Lung (tissue), 12 donors: ENCODE data around the gene TRIM71. TPM values are rescaled to one million over a fixed set of nuclear protein-coding genes. Genes with fewer than 3 reads are reported as not detected.

ENCODE experiments used
- ATAC-seq: fragments of 200-7000 bp; cut with Tn5 transposase; one replicate; pipeline ENCODE4 v1.9.1; 2020; ENCODE audit warnings: moderate number of reproducible peaks; ENCODE audit not compliant: insufficient read depth, low FRiP score
- DNase-seq, 3 donors: peaks; one replicate each; pipeline ENCODE4 v3.0.0-alpha.2; 2013 to 2017
- H3K27ac ChIP-seq, 2 donors: one replicate each; pipeline ENCODE4 v1.5.1; 2013; ENCODE audit warnings: mild to moderate bottlenecking in 2 of 2, moderate library complexity in 2 of 2, control low read depth in 1 of 2, inconsistent platforms in 1 of 2, low read depth in 1 of 2, low read length in 1 of 2
- H3K27me3 ChIP-seq, 3 donors: one replicate each; pipeline ENCODE4 v1.5.1; 2013; ENCODE audit warnings: low read length in 2 of 3; ENCODE audit not compliant: control insufficient read depth in 3 of 3, insufficient read depth in 3 of 3
- H3K36me3 ChIP-seq, 4 donors: one replicate each; pipeline ENCODE4 v1.5.1; 2013; ENCODE audit warnings: low read length in 4 of 4, mild to moderate bottlenecking in 1 of 4, moderate library complexity in 1 of 4; ENCODE audit not compliant: control insufficient read depth in 4 of 4, insufficient read depth in 4 of 4
- H3K4me1 ChIP-seq, 5 donors: one replicate each; pipeline ENCODE4 v1.5.1; 2013; ENCODE audit warnings: low read length in 5 of 5, mild to moderate bottlenecking in 2 of 5, moderate library complexity in 1 of 5; ENCODE audit not compliant: control insufficient read depth in 5 of 5, insufficient read depth in 5 of 5
- H3K4me3 ChIP-seq: one replicate; pipeline ENCODE4 v1.5.1; 2013; ENCODE audit warnings: mild to moderate bottlenecking, control low read depth, moderate library complexity
- H3K9ac ChIP-seq, 2 donors: one replicate each; pipeline ENCODE4 v1.5.1; 2013; ENCODE audit warnings: low read length in 2 of 2, control low read depth in 1 of 2; ENCODE audit not compliant: insufficient read depth in 1 of 2
- H3K9me3 ChIP-seq, 4 donors: one replicate each; pipeline ENCODE4 v1.5.1; 2013; ENCODE audit warnings: low read length in 3 of 4, mild to moderate bottlenecking in 1 of 4, moderate library complexity in 1 of 4; ENCODE audit not compliant: control insufficient read depth in 4 of 4, insufficient read depth in 3 of 4
- WGBS, 2 donors: extraction: QIAGEN DNeasy Blood & Tissue Kit; methylation state at CpG; one replicate each; pipeline ENCODE4 v1.1.7; 2013; 5-methylcytosine and 5-hydroxymethylcytosine counted together
- polyA plus RNA-seq, 2 donors: library from polyadenylated mRNA; stranded (reverse); fragments of 200-250 nt; gene quantifications; one replicate each; pipeline ENCODE4 v1.2.1, GENCODE V29; 2013
- total RNA-seq, 2 donors: library from RNA; depleted of rRNA in 1 of 2; stranded (reverse); fragments of >200 nt in 1 of 2; gene quantifications; one replicate each; pipeline ENCODE4 v1.2.1, GENCODE V29; 2014 to 2021
- TF ChIP-seq, protein P1 (sequence below): IDR thresholded peaks from 2 replicates; pipeline ENCODE4 v1.5.1; 2012; ENCODE audit warnings: mild to moderate bottlenecking; ENCODE audit errors: control extremely low read depth, extremely low read depth
- donor health status: control.
- donor health status: control.
- donor health status: Bipolar disorder and iron deficiency.
- donor health status: healthy.
- donor health status: DM: yes; HTN: yes; CAD: no.

TRIM71 gene
- total and polyA plus RNA-seq, 4 donors: 0.45 to 9.9 (median 2.0) TPM

DNA sequence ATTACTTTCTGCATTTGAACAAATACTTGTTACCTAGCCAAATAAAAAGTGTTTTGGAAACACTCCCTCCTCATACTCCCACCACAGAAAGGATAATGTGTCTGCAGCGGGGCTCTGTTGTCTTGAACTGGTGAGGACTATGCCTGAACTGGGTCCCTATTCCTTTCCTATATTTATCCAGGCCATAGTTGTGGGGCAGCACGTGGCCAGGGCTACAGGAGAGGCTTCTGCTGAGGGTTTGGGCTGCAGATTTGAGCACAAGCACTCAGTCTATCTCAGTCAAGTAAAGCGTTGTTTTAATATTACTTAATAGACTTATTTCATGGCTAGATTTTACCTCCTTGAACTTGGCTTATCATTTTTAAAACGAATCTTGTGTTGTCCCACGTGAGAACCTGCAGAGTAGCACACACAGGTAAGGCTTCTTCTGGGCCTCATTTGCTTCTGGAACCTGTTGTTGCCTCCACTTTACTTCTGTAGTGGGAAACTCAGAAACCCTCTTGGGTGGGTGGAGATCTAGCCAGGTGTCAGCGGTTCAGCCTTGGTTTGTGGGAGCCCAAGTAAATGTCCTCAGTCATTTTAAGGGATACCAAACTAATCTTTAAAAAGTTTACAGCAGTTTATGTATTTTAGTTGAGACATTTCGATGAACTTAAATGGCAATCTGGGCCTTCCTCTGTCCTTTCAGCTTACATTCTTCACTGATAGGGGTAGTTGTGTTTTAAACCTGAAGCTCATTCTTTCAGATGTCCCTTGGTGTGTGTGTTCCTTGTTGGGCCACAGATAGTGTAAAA lies 51.1 kb downstream of the TRIM71 start:
- Histone ChIP-seq H3K27ac (no peak overlapping the region), H3K9me3 (no peaks in the 10 kb centered on the region), H3K36me3 (no peaks in the 10 kb centered on the region), H3K4me3 (no peak overlapping the region), H3K27me3 (no peaks in the 10 kb centered on the region), H3K4me1 (peaks cover 0 to 53% (median 22%) of the 10 kb centered on the region in 5 donors), H3K9ac (no peak overlapping the region)
- DNase-seq: peak in 1 of 3 donors; percentile 33
- ATAC-seq: no peak
- TF ChIP-seq, protein P1, sequence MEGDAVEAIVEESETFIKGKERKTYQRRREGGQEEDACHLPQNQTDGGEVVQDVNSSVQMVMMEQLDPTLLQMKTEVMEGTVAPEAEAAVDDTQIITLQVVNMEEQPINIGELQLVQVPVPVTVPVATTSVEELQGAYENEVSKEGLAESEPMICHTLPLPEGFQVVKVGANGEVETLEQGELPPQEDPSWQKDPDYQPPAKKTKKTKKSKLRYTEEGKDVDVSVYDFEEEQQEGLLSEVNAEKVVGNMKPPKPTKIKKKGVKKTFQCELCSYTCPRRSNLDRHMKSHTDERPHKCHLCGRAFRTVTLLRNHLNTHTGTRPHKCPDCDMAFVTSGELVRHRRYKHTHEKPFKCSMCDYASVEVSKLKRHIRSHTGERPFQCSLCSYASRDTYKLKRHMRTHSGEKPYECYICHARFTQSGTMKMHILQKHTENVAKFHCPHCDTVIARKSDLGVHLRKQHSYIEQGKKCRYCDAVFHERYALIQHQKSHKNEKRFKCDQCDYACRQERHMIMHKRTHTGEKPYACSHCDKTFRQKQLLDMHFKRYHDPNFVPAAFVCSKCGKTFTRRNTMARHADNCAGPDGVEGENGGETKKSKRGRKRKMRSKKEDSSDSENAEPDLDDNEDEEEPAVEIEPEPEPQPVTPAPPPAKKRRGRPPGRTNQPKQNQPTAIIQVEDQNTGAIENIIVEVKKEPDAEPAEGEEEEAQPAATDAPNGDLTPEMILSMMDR: no peak
- 76 to 86% methylated on average over 7 of the region's 7 CpGs for WGBS, 2 donors

DNA sequence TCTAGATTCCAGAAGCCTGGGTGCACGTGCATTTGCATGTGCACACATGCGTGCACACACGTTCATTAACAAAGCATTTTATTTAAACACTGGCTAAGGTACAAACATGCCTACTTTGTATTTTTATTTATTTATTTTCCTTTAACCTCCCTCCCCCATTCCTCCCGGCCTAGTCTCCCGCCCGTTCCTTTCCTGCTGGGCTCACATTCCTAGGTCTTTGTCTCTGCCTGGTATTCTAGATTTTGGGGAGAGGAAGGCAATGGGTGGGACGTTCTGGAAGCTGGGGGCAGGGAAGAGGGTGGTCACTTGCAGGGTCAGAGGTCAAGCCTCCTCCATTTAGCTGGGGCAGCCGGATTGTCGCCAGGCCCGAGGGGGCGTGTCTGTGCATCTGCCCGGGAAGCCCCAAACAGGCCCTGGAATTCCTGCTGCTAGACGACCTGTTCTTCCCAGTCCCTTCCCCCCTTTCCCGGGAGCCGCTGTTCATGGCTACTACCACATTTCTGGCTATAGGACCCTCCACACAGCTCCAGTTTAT lies 51.8 kb downstream of the TRIM71 start:
- H3K27ac ChIP-seq: no peak overlapping the region
- H3K27me3 ChIP-seq: no peaks in the 10 kb centered on the region
- H3K4me1 ChIP-seq: peaks cover 0 to 49% (median 18%) of the 10 kb centered on the region in 5 donors
- no peaks in the 10 kb centered on the region for H3K36me3 ChIP-seq
- no peak for DNase-seq
- no peak for ATAC-seq
- no peaks in the 10 kb centered on the region for H3K9me3 ChIP-seq
- no peak overlapping the region for H3K9ac ChIP-seq
- TF ChIP-seq, protein P1: no peak
- WGBS, 2 donors: 78 to 81% methylated on average over 15 of the region's 15 CpGs
- no peak overlapping the region for H3K4me3 ChIP-seq

DNA sequence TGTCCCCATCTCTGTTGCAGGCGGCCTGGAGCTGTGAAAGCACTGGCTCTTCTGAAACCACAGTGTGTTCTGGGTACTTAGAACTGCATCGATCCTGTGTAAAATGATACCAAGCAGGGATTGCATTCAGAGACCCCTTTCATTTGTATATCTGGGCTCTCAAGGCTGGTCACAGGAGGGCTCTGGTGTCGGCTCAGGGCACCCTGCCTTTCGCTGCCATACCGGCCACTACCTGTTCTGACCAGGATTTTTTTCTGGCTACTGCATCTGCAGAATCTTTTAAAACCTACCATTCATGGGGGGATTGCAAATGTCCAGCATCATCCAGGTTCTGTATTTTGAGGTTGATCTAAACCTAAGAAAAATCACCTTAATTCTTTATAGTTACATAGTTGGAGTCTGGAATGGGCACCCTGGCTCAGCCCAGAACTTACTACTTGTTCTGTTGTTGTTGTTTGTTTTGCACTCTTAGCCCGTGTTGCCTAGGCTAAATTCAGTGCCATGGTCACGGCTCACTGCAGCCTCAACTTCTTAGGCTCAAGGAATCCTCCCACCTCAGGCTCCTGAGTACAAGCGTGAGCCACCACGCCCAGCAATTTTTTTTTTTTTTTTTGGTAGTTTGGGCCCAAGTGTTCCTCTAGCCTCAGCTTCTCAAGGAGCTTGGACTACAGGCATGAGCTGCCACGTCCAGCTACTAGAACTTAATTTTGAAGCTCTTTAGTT lies 52.7 kb downstream of the TRIM71 start:
- H3K4me1 ChIP-seq: peaks cover 0 to 40% (median 14%) of the 10 kb centered on the region in 5 donors
- ATAC-seq (no peak), DNase-seq (no peak)
- WGBS, 2 donors: 80 to 85% methylated on average over 10 of the region's 10 CpGs
- no peak overlapping the region for H3K9ac ChIP-seq
- H3K9me3 ChIP-seq: no peaks in the 10 kb centered on the region
- no peak overlapping the region for H3K27ac ChIP-seq
- H3K27me3 ChIP-seq: no peaks in the 10 kb centered on the region
- TF ChIP-seq, protein P1: no peak
- H3K36me3 ChIP-seq: no peaks in the 10 kb centered on the region
- no peak overlapping the region for H3K4me3 ChIP-seq
